Measurements from ENCODE around the gene RILP. TPM values are rescaled to one million over a fixed set of nuclear protein-coding genes. Genes with fewer than 3 reads are reported as not detected.

Gene RILP
- total RNA-seq, 2 experiments from 2014 or later = 6.2 to 6.5 TPM

DNA sequence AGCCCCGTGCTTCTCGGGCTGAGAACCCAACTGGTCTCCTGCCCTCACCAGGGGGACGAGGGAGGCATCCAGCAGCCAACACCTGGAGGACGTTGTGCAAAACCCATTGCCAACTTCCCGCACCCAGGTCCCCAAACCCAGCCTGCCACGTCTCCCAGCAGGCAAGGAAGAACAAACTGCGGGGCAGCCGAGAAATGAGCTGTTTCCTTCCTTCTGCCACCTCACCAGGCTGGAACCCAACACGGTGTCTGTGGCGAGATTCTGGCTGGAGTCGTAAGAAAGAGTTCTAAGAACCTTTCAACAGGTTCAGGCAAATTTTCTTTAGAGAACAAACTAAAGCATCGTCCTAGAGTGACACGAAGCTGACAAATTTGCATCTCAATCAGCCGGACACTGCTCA lies 24.6 kb downstream of the RILP start:
- Mint-ChIP-seq H3K4me3 (no peak overlapping the region), H3K4me1 (ENCODE audit: low read depth) (peaks cover 22% of the 10 kb centered on the region), H3K36me3 (ENCODE audit: low read depth) (no peaks in the 10 kb centered on the region), H3K27ac (no peak overlapping the region), H3K9me3 (ENCODE audit: insufficient read depth) (no peaks in the 10 kb centered on the region), H3K27me3 (ENCODE audit: low read depth) (peaks cover 14% of the 10 kb centered on the region)
- CTCF ChIA-PET = interaction anchor here (6.6 kb wide), 1 partner anchor 51 kb away, joined by 94 read pairs; no protein-coding TSS in a partner anchor
- DNase-seq (no peak), ATAC-seq (no peak)
- POLR2A ChIA-PET = no interaction called here

DNA sequence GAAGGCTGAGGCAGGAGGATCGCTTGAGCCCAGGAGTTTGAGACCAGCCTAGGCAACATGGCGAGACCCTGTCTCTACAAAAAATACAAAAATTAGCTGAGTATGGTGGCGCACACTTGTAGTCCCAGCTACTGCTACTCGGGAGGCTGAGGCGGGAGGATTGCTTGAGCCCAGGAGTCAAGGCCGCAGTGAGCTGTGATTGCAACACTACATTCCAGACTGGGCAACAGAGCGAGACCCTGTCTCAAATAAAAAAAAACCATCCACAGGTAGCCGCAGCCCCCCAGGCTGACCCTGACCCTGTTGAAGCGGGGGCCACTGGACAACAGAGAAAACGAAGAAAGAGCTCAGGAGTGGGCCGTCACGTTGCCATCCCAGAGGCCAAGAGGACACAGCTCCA lies 25.0 kb downstream of the RILP start:
- Mint-ChIP-seq H3K27me3 (ENCODE audit: low read depth) (peaks cover 14% of the 10 kb centered on the region), H3K9me3 (ENCODE audit: insufficient read depth) (no peaks in the 10 kb centered on the region), H3K36me3 (ENCODE audit: low read depth) (no peaks in the 10 kb centered on the region), H3K4me1 (ENCODE audit: low read depth) (peaks cover 19% of the 10 kb centered on the region), H3K27ac (no peak overlapping the region), H3K4me3 (no peak overlapping the region)
- DNase-seq (no peak), ATAC-seq (no peak)
- ChIA-PET CTCF (interaction anchor here (0.6 to 6.6 kb wide), 2 partner anchors 51 to 393 kb away, joined by 3 to 94 read pairs; no protein-coding TSS in a partner anchor), POLR2A (no interaction called here)

DNA sequence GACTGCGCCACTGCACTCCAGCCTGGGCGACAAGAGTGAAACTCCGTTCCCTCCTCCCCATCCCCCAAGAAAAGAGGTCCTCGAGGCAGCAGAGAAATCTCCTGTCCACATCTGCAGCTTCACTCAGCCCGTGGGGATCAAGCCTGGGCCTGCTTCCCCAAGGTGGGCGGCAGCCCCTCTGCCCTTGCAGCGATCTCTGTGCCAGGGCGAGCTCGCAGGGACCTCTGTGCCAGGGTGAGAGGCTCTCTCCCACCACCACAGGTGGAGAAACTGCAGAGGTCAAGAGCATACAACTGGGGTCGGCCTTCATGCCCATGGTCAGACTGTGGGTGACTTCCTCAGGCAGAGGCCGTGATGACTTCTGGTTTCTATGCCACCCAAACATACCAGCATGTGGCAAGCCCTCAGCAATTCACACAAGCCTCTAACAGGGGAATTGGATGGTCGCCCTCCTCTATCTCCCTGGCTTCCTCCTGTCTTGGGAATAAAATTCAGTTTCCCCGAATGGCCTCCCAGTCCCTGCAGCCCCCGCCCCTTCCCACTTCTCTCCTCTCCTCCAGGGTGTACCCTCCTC lies 26.5 kb downstream of the RILP start:
- Mint-ChIP-seq H3K4me1 (ENCODE audit: low read depth) (peaks cover 9% of the 10 kb centered on the region), H3K4me3 (no peak overlapping the region), H3K27ac (no peak overlapping the region), H3K27me3 (ENCODE audit: low read depth) (peaks cover 14% of the 10 kb centered on the region), H3K36me3 (ENCODE audit: low read depth) (no peaks in the 10 kb centered on the region), H3K9me3 (ENCODE audit: insufficient read depth) (no peaks in the 10 kb centered on the region)
- CTCF ChIA-PET = interaction anchor here (1.4 kb wide), 1 partner anchor 49 kb away, joined by 4 read pairs; no protein-coding TSS in a partner anchor
- ATAC-seq = no peak
- no peak for DNase-seq
- POLR2A ChIA-PET = no interaction called here

DNA sequence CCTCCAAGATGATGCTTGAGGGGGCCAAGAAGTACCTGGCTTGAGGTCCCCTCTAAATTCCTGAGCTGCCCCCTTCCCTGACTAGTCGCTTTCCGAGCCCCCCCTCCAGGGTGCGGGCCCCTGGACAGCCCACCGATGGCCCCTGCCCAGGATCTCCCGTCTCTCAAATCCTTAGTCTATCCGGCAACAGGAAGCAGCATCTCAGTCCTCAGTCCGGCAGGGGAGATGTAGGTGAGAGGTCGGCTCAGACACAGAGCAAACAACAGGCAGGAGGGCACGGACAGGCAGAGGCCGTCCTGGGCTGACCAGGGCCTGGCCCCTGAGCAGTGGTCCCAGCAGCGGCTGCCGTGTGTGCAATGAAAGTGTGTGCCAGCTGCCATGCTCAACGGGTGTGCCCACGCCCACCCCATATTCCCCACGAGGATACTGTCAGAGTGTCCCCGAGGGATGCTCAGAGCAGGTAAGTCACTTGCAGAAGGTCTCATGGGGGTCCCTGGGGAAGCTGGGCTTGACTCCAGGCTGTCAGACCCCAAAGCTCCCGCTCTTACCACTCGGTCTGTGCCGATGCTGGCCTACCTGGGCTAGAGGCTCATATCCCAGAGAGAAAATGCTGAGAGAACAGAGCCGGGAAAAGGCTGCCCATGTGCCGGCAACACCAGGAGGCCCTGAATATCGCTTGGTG lies 28.3 kb downstream of the RILP start:
- CTCF ChIA-PET = interaction anchor here (1.4 kb wide), 1 partner anchor 47 kb away, joined by 4 read pairs; no protein-coding TSS in a partner anchor
- ATAC-seq = no peak
- H3K4me3 Mint-ChIP-seq = no peak overlapping the region

DNA sequence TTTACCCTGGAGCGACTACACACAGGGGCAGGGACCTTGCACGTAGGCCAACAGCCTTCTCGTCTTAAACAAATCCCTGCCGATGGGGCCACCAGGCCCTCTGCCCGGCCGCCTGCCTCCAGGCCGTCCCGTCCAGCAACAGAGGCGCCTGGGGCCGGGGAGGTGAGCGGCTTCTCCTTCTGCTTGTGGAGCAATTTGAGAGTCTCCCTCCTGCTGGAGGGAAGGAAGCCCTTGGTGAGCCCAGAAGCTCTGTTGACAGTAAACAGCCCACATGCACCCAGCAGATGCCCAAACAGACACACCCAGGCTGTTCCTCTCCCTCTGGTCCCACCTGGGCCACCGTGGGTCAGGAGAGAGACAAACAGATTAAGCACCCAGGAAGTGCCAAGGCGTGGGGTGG lies 29.2 kb downstream of the RILP start:
- POLR2A ChIA-PET = no interaction called here

More for the DNA sequence above, 28.3 kb downstream of the RILP start:
- H3K36me3 Mint-ChIP-seq (ENCODE audit: low read depth) = no peaks in the 10 kb centered on the region
- peaks cover 3% of the 10 kb centered on the region for H3K27me3 Mint-ChIP-seq (ENCODE audit: low read depth)
- DNase-seq = no peak
- H3K4me1 Mint-ChIP-seq (ENCODE audit: low read depth) = peaks cover 6% of the 10 kb centered on the region
- no peaks in the 10 kb centered on the region for H3K9me3 Mint-ChIP-seq (ENCODE audit: insufficient read depth)
- no peak overlapping the region for H3K27ac Mint-ChIP-seq
- POLR2A ChIA-PET = interaction anchor here (0.6 kb wide), 1 partner anchor 105 kb away, joined by 3 read pairs; no protein-coding TSS in a partner anchor

DNA sequence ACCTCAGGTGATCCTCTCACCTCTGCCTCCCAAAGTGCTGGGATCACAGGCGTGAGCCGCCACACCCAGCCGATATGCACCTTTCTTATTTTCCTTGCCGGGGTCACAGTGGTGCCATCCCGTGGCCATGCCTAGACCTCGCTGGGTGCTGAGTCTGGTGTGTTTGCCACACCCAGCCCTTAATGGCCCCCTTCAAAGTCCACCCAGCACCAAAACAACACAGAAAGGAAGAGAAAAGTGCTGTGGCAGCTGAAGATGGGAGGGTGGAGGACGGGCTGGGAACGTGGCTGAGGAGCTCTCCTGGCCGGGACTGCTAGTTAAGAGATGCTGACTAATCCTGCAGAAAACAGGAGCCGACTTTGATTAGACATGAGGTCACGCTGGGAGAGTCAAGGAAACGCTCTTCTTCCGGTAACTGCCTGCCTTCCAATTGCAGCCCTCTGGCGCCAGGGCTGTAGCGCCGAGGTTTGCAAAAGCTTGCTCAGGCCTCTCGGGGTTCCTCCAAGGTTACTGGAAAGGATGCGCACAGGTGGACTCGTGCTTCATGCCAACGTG lies 32.0 kb downstream of the RILP start:
- no peak for ATAC-seq
- DNase-seq = no peak
- ChIA-PET POLR2A (no interaction called here), CTCF (interaction anchor here (1.9 to 3.2 kb wide), 2 partner anchors 12 to 43 kb away, joined by 10 to 12 read pairs; partner anchors contain the start of gene SLC43A2)
- no peak overlapping the region for H3K27ac Mint-ChIP-seq
- no peaks in the 10 kb centered on the region for H3K36me3 Mint-ChIP-seq (ENCODE audit: low read depth)
- H3K4me1 Mint-ChIP-seq (ENCODE audit: low read depth) = peaks cover 6% of the 10 kb centered on the region
- no peaks in the 10 kb centered on the region for H3K27me3 Mint-ChIP-seq (ENCODE audit: low read depth)
- no peaks in the 10 kb centered on the region for H3K9me3 Mint-ChIP-seq (ENCODE audit: insufficient read depth)
- H3K4me3 Mint-ChIP-seq = no peak overlapping the region

More for the DNA sequence above, 29.2 kb downstream of the RILP start:
- peaks cover 6% of the 10 kb centered on the region for H3K4me1 Mint-ChIP-seq (ENCODE audit: low read depth)
- ATAC-seq (no peak), DNase-seq (no peak)
- no peak overlapping the region for H3K4me3 Mint-ChIP-seq
- CTCF ChIA-PET = no interaction called here
- no peaks in the 10 kb centered on the region for H3K9me3 Mint-ChIP-seq (ENCODE audit: insufficient read depth)
- no peaks in the 10 kb centered on the region for H3K36me3 Mint-ChIP-seq (ENCODE audit: low read depth)
- H3K27me3 Mint-ChIP-seq (ENCODE audit: low read depth) = no peaks in the 10 kb centered on the region
- H3K27ac Mint-ChIP-seq = no peak overlapping the region

DNA sequence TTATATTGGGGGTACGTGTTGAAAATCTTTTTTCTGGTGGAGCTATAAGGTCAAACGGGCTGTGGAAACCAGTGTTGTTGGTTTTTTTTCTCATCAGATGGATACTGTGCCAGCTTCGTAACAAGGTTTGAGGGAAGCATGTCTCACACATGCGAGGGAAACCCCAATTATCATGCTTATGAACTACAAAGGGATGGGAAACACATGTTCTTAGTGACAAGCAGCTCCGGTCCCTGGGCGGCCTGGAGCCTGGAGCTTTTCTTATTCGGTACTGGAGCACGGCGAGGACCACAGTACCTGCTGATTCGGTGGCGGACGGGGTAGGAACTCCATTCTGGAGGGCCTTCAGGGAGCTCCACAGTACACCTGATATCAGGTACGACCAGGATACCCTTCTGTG lies 33.6 kb downstream of the RILP start:
- ChIA-PET CTCF (interaction anchor here (1.0 to 3.2 kb wide), 3 partner anchors 13 to 42 kb away, joined by 3 to 10 read pairs (median 8); no protein-coding TSS in a partner anchor), POLR2A (interaction anchor here (0.9 kb wide), 1 partner anchor 14 kb away, joined by 4 read pairs; no protein-coding TSS in a partner anchor)
- Mint-ChIP-seq H3K27me3 (ENCODE audit: low read depth) (no peaks in the 10 kb centered on the region), H3K9me3 (ENCODE audit: insufficient read depth) (no peaks in the 10 kb centered on the region), H3K4me1 (ENCODE audit: low read depth) (peaks cover 6% of the 10 kb centered on the region), H3K36me3 (ENCODE audit: low read depth) (no peaks in the 10 kb centered on the region), H3K4me3 (no peak overlapping the region), H3K27ac (no peak overlapping the region)
- DNase-seq = no peak
- no peak for ATAC-seq

DNA sequence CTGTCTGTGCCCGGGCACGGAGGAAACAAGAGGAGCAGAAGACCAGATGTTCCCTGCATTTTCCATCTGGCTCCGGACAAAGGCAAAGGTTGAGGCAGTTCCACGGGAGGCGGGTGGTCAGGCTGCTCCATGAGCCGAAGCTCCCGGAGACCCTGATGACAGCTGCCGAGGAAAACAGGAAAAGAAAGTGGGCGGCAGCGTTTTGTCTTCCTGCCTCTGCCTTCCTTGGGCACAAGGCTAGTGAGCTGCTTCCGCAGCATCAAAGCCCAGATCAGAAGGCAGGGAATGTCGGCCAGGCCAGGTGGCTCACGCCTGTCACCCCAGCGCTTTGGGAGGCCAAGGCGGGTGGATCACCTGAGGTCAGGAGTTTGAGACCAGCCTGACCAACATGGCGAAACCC lies 37.3 kb downstream of the RILP start:
- Mint-ChIP-seq H3K9me3 (ENCODE audit: insufficient read depth) (no peaks in the 10 kb centered on the region), H3K4me3 (no peak overlapping the region), H3K36me3 (ENCODE audit: low read depth) (no peaks in the 10 kb centered on the region), H3K27me3 (ENCODE audit: low read depth) (no peaks in the 10 kb centered on the region), H3K27ac (no peak overlapping the region), H3K4me1 (ENCODE audit: low read depth) (peaks cover 5% of the 10 kb centered on the region)
- ATAC-seq = no peak
- no peak for DNase-seq
- CTCF ChIA-PET = no interaction called here
- POLR2A ChIA-PET = no interaction called here

DNA sequence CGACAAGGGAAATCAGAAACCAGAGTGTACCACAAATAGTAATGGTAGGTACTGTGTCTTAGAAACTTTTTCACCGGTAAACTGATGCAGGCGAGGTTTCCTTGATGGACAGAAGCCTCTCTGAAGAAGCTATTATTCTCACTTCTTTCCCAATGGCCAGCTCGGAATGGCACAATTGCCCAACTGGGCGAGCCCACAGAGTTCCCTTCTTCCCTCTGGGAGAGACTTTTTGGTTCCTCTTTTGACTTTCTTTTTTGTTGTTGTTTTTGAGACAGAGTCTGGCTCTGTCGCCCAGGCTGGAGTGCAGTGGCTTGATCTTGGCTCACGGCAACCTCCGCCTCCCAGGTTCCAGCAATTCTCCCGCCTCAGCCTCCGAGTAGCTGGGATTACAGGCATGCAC lies 38.0 kb downstream of the RILP start:
- ATAC-seq (no peak), DNase-seq (no peak)
- POLR2A ChIA-PET = interaction anchor here (0.6 kb wide), 2 partner anchors 188 to 197 kb away, joined by 3 read pairs; no protein-coding TSS in a partner anchor
- H3K9me3 Mint-ChIP-seq (ENCODE audit: insufficient read depth) = no peaks in the 10 kb centered on the region
- H3K27me3 Mint-ChIP-seq (ENCODE audit: low read depth) = no peaks in the 10 kb centered on the region
- CTCF ChIA-PET = interaction anchor here (1.5 kb wide), 1 partner anchor 37 kb away, joined by 6 read pairs; no protein-coding TSS in a partner anchor
- H3K4me1 Mint-ChIP-seq (ENCODE audit: low read depth) = peaks cover 12% of the 10 kb centered on the region
- no peak overlapping the region for H3K4me3 Mint-ChIP-seq
- H3K36me3 Mint-ChIP-seq (ENCODE audit: low read depth) = no peaks in the 10 kb centered on the region
- H3K27ac Mint-ChIP-seq = no peak overlapping the region

DNA sequence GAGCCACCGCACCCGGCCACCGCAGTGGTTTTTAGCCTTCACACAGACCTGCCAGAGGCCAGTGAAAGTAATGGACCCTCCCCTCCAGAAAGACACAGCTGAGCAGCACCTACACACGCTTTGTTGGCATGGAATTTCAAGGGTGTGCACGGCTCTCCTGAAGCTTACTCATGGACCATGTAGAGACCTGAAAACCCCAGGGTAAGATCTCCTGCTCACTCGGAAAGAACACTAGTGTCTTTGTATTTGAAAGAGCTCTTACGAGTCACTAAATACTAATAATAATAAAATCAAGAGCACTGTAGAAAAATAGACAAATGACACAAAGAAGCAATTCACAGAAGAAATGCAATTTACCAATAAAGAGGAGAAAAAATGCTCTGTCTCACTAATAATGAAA lies 41.0 kb downstream of the RILP start:
- no peaks in the 10 kb centered on the region for H3K36me3 Mint-ChIP-seq (ENCODE audit: low read depth)
- H3K4me1 Mint-ChIP-seq (ENCODE audit: low read depth) = peaks cover 12% of the 10 kb centered on the region
- ChIA-PET POLR2A (interaction anchor here (0.7 kb wide), 1 partner anchor 1222 kb away, joined by 3 read pairs; no protein-coding TSS in a partner anchor), CTCF (interaction anchor here (0.7 to 1.5 kb wide), 2 partner anchors 22 to 35 kb away, joined by 3 to 6 read pairs; no protein-coding TSS in a partner anchor)
- no peak overlapping the region for H3K4me3 Mint-ChIP-seq
- DNase-seq (no peak), ATAC-seq (no peak)
- H3K27me3 Mint-ChIP-seq (ENCODE audit: low read depth) = no peaks in the 10 kb centered on the region
- no peaks in the 10 kb centered on the region for H3K9me3 Mint-ChIP-seq (ENCODE audit: insufficient read depth)
- no peak overlapping the region for H3K27ac Mint-ChIP-seq

DNA sequence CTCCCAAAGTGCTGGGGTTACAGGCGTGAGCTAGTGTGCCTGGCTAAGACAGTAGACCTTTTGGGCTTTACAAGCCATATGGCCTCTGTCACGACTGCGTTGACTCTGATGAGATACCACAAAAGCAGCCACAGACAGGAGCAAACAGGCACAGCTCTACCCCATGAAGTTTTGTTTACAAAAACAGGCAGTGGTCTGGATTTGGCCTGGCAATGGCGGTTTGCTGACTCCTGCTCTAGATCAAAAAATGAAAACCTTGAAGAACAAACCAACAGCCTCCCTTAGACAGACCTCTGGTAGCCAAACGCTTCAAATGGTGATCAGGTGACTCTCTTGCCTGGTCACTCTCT lies 41.7 kb downstream of the RILP start:
- no peaks in the 10 kb centered on the region for H3K9me3 Mint-ChIP-seq (ENCODE audit: insufficient read depth)
- CTCF ChIA-PET = interaction anchor here (1.3 to 2.1 kb wide), 3 partner anchors 12 to 34 kb away, joined by 3 to 10 read pairs (median 6); no protein-coding TSS in a partner anchor
- no peak overlapping the region for H3K27ac Mint-ChIP-seq
- DNase-seq (no peak), ATAC-seq (peak; percentile 27)
- peaks cover 12% of the 10 kb centered on the region for H3K4me1 Mint-ChIP-seq (ENCODE audit: low read depth)
- POLR2A ChIA-PET = interaction anchor here (1.0 kb wide), 1 partner anchor 20 kb away, joined by 3 read pairs; the partner anchor contains the start of gene SLC43A2
- H3K4me3 Mint-ChIP-seq = no peak overlapping the region
- H3K27me3 Mint-ChIP-seq (ENCODE audit: low read depth) = no peaks in the 10 kb centered on the region
- H3K36me3 Mint-ChIP-seq (ENCODE audit: low read depth) = no peaks in the 10 kb centered on the region
